ENCODE results near the gene MBD6. TPM values are rescaled to one million over a fixed set of nuclear protein-coding genes. Genes with fewer than 3 reads are reported as not detected.
A peak's percentile ranks its signal among the peaks of the same experiment; 100 is the strongest.
"Not testable (repeated sequence)": the region's sequence is repeated elsewhere in the genome, so short reads cannot be mapped to it uniquely, and the experiment has no call there.

Gene MBD6
- total RNA-seq, 1 donor from 2014 or later = 33.1 TPM

DNA sequence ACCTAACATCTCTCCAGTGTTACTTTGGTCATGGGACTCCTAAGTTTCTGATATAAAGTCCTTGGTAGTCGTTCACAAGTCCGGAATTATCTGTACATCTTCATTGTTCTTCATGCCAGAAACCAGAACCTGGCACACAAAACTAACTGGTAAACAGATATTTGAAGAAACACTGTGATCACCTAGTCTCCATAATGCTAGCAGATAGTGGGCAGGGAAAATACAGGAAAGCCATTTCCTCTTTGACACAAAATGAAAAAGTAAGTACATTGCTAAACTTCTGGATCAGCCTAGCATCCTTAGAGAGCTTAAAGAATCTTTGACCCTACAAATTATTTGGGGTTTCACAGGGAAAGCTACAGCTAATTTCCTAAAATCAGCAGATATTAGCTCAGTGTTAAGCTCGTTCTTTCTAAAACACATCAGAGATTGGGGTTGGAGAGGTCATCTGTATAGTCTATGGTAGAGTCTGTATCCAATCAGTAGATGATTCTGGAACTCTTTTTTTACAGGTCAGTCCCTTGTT, 7.2 kb upstream of the MBD6 start:
- Histone ChIP-seq H3K27ac (replicated peaks) (peak overlapping the region; percentile 20), H3K4me1 (peaks cover 48% of the 10 kb centered on the region), H3K36me3 (peaks cover 74% of the 10 kb centered on the region), H3K27me3 (ENCODE audit: low read depth) (no peaks in the 10 kb centered on the region), H3K4me3 (no peak overlapping the region), H3K9me3 (replicated peaks) (no peaks in the 10 kb centered on the region)
- no peak for TF ChIP-seq CTCF (IDR thresholded peaks at IDR 0.05; ENCODE audit: borderline replicate concordance)
- DNase-seq = no peak
- intact Hi-C loops (cut with micrococcal nuclease) = no loop called here

GRCh38 chr12:57515934-57516541, 6.6 kb upstream of the MBD6 start:
- Histone ChIP-seq H3K4me1 (peaks cover 51% of the 10 kb centered on the region), H3K9me3 (replicated peaks) (no peaks in the 10 kb centered on the region), H3K4me3 (no peak overlapping the region), H3K27me3 (ENCODE audit: low read depth) (no peaks in the 10 kb centered on the region), H3K36me3 (peaks cover 70% of the 10 kb centered on the region), H3K27ac (replicated peaks) (peak overlapping the region; percentile 100)
- DNase-seq = no peak
- no peak for TF ChIP-seq CTCF (IDR thresholded peaks at IDR 0.05; ENCODE audit: borderline replicate concordance)
- intact Hi-C loops (cut with micrococcal nuclease) = no loop called here

DNA sequence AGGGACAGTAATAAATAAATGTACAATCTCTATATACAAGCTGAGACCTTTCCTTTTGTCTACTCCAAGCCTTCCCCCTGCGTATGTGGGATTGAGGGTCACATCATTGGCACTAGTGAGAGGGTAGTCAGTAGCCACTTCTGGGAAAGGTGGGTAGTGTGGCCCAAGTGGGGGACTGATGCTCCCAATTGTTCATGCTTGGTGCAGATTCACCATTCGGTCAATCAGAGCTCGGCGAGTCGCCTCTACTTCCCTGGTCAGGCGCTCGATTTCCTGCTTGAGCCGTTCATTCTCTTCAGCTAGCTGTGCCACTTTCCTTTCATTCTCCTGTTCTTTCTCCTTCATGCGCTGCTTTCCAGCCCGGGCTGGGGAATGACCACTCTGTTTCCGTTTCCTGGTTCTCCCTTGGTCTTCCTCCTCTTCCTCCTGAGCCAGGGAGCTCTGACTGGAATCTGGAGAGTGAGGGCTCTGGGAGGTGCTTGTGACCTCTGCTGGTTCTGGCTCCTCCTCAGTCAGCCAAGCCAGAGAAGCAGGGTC, 5.9 kb upstream of the MBD6 start:
- H3K27ac ChIP-seq (replicated peaks) = peak overlapping the region; percentile 100
- TF ChIP-seq CTCF (IDR thresholded peaks at IDR 0.05; ENCODE audit: borderline replicate concordance) = no peak
- no peaks in the 10 kb centered on the region for H3K27me3 ChIP-seq (ENCODE audit: low read depth)
- DNase-seq = no peak
- H3K4me3 ChIP-seq = peak overlapping the region; percentile 93
- no peaks in the 10 kb centered on the region for H3K9me3 ChIP-seq (replicated peaks)
- intact Hi-C loops (cut with micrococcal nuclease) = no loop called here
- H3K4me1 ChIP-seq = peaks cover 57% of the 10 kb centered on the region
- H3K36me3 ChIP-seq = peaks cover 64% of the 10 kb centered on the region

DNA sequence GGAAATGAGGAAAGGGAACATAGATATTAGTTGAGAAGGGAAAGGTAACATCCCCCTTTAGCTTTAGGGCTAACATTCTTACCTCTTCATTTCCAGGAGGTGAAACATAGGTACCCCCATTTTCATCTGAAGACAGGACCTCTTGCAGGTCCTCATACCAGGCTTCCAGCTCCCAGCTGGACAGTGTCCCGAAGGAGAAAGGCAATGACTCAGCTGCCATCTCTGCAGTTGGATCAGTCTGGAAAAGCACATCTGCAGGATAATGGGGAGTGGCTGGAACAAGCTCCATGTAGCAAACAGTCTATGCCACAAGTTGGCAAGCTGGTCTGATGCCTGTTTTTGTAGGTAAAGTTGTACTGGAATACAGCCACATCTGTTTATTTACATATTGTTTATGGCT, 5.4 kb upstream of the MBD6 start:
- intact Hi-C loops (cut with micrococcal nuclease) = no loop called here
- Histone ChIP-seq H3K4me3 (peak overlapping the region; percentile 93), H3K4me1 (peaks cover 62% of the 10 kb centered on the region), H3K27ac (replicated peaks) (peak overlapping the region; percentile 100), H3K36me3 (peaks cover 59% of the 10 kb centered on the region), H3K27me3 (ENCODE audit: low read depth) (no peaks in the 10 kb centered on the region), H3K9me3 (replicated peaks) (no peaks in the 10 kb centered on the region)
- DNase-seq = no peak
- TF ChIP-seq CTCF (IDR thresholded peaks at IDR 0.05; ENCODE audit: borderline replicate concordance) = no peak

DNA sequence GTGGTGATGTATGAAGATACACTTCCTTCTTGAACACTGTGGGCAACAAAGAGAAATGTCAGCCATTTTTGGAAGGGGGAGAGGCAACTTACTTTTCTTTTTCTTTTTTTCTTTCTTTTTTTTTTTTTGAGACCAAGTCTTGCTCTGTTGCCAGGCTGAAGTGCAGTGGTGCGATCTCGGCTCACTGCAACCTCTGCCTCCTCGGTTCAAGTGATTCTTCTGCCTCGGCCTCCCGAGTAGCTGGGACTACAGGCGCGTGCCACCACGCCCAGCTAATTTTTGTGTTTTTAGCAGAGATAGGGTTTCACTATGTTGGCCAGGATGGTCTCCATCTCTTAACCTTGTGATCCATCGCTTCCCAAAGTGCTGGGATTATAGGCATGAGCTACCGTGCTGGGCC, 4.9 kb upstream of the MBD6 start:
- intact Hi-C loops (cut with micrococcal nuclease) = not testable (repeated sequence)

More for the DNA sequence above, 4.9 kb upstream of the MBD6 start:
- H3K36me3 ChIP-seq = peaks cover 54% of the 10 kb centered on the region
- not testable (repeated sequence) for H3K27me3 ChIP-seq (ENCODE audit: low read depth); H3K9me3 ChIP-seq (replicated peaks); DNase-seq
- H3K4me3 ChIP-seq = peak overlapping the region; percentile 93
- peak overlapping the region; percentile 100 for H3K27ac ChIP-seq (replicated peaks)
- peaks cover 63% of the 10 kb centered on the region for H3K4me1 ChIP-seq

Measured in left ventricle myocardium inferior (tissue), 1 donor.